ENCODE data around the gene MAL. TPM values are rescaled to one million over a fixed set of nuclear protein-coding genes. Genes with fewer than 3 reads are reported as not detected.

The MAL gene
- total and polyA plus RNA-seq, 11 donors = 0.97 to 12.7 (median 3.5) TPM

- H3K4me1 ChIP-seq = peaks cover 0 to 30% (median 8%) of the 10 kb centered on the region in 12 donors
- TF ChIP-seq, protein P1, sequence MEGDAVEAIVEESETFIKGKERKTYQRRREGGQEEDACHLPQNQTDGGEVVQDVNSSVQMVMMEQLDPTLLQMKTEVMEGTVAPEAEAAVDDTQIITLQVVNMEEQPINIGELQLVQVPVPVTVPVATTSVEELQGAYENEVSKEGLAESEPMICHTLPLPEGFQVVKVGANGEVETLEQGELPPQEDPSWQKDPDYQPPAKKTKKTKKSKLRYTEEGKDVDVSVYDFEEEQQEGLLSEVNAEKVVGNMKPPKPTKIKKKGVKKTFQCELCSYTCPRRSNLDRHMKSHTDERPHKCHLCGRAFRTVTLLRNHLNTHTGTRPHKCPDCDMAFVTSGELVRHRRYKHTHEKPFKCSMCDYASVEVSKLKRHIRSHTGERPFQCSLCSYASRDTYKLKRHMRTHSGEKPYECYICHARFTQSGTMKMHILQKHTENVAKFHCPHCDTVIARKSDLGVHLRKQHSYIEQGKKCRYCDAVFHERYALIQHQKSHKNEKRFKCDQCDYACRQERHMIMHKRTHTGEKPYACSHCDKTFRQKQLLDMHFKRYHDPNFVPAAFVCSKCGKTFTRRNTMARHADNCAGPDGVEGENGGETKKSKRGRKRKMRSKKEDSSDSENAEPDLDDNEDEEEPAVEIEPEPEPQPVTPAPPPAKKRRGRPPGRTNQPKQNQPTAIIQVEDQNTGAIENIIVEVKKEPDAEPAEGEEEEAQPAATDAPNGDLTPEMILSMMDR (IDR thresholded peaks at IDR 0.05) = no peak
- H3K36me3 ChIP-seq = no peaks in the 10 kb centered on the region
- no peaks in the 10 kb centered on the region for H3K9me3 ChIP-seq
- H3K4me3 ChIP-seq = no peak overlapping the region
- no peak for ATAC-seq
- intact Hi-C loops (cut with DNase I) = no loop called here
- peaks cover 0 to 10% (median 0%) of the 10 kb centered on the region in 9 donors for H3K27me3 ChIP-seq
- DNase-seq = no peak
- 64 to 80% (median 74%) methylated on average over 5 of the region's 5 CpGs for WGBS, 4 donors
- no peak overlapping the region for H3K27ac ChIP-seq
These were observed 19.1 kb downstream of the MAL start for GRCh38 chr2:95044601-95045000.

DNA sequence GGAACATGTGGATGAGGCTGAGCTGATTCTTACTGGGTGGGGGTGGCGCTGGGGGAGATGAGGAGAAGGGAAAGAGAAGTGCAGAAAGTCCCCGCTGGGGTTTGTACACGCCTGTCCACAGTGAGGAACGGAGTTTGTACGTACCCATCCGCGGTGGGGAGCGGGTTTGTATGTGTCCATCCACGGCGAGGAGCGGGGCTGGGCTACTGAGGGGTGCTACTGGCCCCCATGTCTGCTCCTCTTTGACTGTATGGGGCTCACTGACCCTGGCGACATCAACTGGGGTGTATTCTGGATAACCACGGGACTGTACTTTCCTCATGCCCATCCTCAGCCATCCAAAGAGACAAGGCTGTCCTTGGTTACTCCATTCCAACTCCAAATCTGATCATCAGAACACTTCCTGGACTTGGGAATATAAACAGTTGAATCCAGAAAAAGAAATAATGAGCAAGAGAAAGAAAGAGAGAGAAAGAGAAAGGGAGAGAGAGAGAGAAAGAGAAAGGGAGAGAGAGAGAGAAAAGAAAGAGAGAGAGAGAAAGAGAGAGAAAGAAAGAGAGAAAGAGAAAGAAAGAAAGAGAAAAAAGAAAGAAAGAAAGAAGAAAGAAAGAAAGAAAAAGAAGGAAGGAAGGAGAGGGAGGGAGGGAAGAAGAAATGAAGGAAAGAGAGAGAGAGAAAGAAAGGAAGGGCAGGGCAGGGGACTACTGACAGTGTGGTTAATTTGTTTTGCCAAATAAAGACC lies 21.0 kb downstream of the MAL start:
- DNase-seq = no peak
- Histone ChIP-seq H3K4me1 (peaks cover 0 to 21% (median 8%) of the 10 kb centered on the region in 12 donors), H3K9me3 (no peaks in the 10 kb centered on the region), H3K4me3 (no peak overlapping the region), H3K36me3 (no peaks in the 10 kb centered on the region), H3K27ac (no peak overlapping the region), H3K27me3 (peaks cover 0 to 10% (median 0%) of the 10 kb centered on the region in 9 donors)
- intact Hi-C loops (cut with DNase I) = no loop called here
- WGBS, 4 donors = 83 to 89% (median 86%) methylated on average over 13 of the region's 13 CpGs
- ATAC-seq = no peak
- no peak for TF ChIP-seq POLR2A (IDR thresholded peaks at IDR 0.05)
- TF ChIP-seq, protein P1 (IDR thresholded peaks at IDR 0.05) = no peak

DNA sequence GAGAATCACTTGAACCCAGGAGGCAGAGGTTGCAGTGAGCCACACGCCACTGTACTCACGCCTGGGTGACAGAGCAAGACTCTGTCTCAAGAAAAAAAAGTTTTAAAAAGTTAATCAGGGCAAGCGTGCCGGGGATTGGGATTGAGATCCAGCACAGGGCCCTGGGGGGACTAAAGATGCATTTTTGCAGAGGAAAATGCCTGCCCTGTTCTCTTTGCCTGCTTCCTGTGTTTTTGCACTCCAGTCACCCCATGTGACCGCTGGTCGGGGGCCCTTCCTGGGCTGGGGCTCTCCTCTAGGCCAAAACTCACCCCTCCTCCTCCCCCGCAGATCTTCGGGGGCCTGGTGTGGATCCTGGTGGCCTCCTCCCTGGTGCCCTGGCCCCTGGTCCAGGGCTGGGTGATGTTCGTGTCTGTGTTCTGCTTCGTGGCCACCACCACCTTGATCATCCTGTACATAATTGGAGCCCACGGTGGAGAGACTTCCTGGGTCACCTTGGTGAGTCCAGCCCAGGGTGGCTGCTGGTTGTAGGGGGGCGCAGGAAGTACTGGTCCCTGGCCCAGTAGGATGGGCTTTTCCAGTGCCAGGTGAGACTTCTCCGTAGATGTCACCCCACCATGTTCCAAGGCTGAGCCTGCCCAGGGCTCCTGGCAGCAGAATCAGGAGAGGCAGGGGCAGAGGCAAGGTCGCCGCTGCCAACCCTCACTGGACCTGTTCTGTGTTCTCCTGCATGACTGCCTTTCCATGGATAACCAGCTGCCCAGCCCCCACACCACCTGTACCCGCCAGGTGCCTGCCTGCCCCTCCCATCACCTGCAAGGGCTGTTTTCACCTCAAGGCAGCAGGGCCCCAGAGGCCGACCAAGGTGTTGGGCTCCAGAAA lies 22.4 kb downstream of the MAL start:
- peaks cover 0 to 12% (median 7%) of the 10 kb centered on the region in 12 donors for H3K4me1 ChIP-seq
- intact Hi-C loops (cut with DNase I) = no loop called here
- H3K36me3 ChIP-seq = no peaks in the 10 kb centered on the region
- no peak for ATAC-seq
- peaks cover 0 to 15% (median 0%) of the 10 kb centered on the region in 9 donors for H3K27me3 ChIP-seq
- WGBS, 4 donors = 75 to 83% (median 78%) methylated on average over 13 to 17 of the region's 17 CpGs
- no peak overlapping the region for H3K27ac ChIP-seq
- TF ChIP-seq, protein P1 (IDR thresholded peaks at IDR 0.05) = no peak
- TF ChIP-seq POLR2A (IDR thresholded peaks at IDR 0.05) = no peak
- no peaks in the 10 kb centered on the region for H3K9me3 ChIP-seq
- DNase-seq = no peak
- H3K4me3 ChIP-seq = no peak overlapping the region

Measured in heart left ventricle (tissue), 16 donors.